Measurements from ENCODE around the gene SLIT1.

Gene SLIT1

GRCh38 chr10:96949039-96949683 lies 236.6 kb downstream of the SLIT1 start:
- no peak for DNase-seq

Data from DMS 273 treated with DMSO at 0.1 percent for 48 hours (cell line).